Measurements from ENCODE around the gene GLIS1. TPM values are rescaled to one million over a fixed set of nuclear protein-coding genes. Genes with fewer than 3 reads are reported as not detected.

Gene GLIS1
- total and polyA plus RNA-seq, 2 of the 8 experiments (the other 6 are each of a cell fraction or from before 2014, with no cell fraction given): 0.15 to 0.22 TPM

- no peak for TF ChIP-seq CBX8 (IDR thresholded peaks at IDR 0.05; ENCODE audit: borderline replicate concordance, low read depth, low read length)
- no peak for TF ChIP-seq CBX5 (IDR thresholded peaks at IDR 0.05; ENCODE audit: low read depth, low read length)
- no peak for TF ChIP-seq RFX5 (IDR thresholded peaks at IDR 0.05; ENCODE audit: borderline replicate concordance, low read depth, low read length)
- no peak for TF ChIP-seq MAX (IDR thresholded peaks at IDR 0.05)
- TF ChIP-seq CEBPB (IDR thresholded peaks at IDR 0.05; ENCODE audit: low read depth, low read length): no peak
- no peak for TF ChIP-seq SP4 (IDR thresholded peaks at IDR 0.05; ENCODE audit: low read length)
- no peak for TF ChIP-seq POU5F1 (IDR thresholded peaks at IDR 0.05; ENCODE audit: low read depth, low read length)
- TF ChIP-seq SP2 (IDR thresholded peaks at IDR 0.05; ENCODE audit: low read length): no peak
- TF ChIP-seq HDAC2 (IDR thresholded peaks at IDR 0.05; ENCODE audit: borderline replicate concordance in 1 of 2, low read depth in 2 of 2, low read length in 2 of 2): no peak
- TF ChIP-seq RXRA (IDR thresholded peaks at IDR 0.05; ENCODE audit: insufficient read depth, low read depth, low read length): no peak
These were observed 163.6 kb downstream of the GLIS1 start (continued) for GRCh38 chr1:53575141-53575954.

Data from H1 (cell line).